GM06990 (cell line): ENCODE data around the gene KRT15.

ENCODE experiments used
- DNase-seq: peaks from one replicate; pipeline ENCODE4 v3.0.0-alpha.2; 2011; ENCODE audit not compliant: insufficient read length; ENCODE audit errors: extremely low read depth
- H3K27me3 ChIP-seq: replicated peaks from 2 replicates; pipeline ENCODE4 v1.6.0; 2011; ENCODE audit warnings: low read length; ENCODE audit not compliant: control insufficient read depth, insufficient read depth
- H3K36me3 ChIP-seq: 2 replicates; pipeline ENCODE4 v1.5.1; 2011; ENCODE audit warnings: low read length; ENCODE audit not compliant: control insufficient read depth, insufficient read depth
- H3K4me3 ChIP-seq: replicated peaks from 2 replicates; pipeline ENCODE4 v1.5.1; 2011; ENCODE audit warnings: low read depth, mild to moderate bottlenecking, control low read depth, low read length
- CTCF ChIP-seq: IDR thresholded peaks from 2 replicates; pipeline ENCODE4 v1.5.1; 2011; ENCODE audit warnings: low read length, control low read depth, mild to moderate bottlenecking, inconsistent platforms; ENCODE audit not compliant: insufficient read depth, poor library complexity, severe bottlenecking

Gene KRT15

GRCh38 chr17:41505007-41505808 lies 13.5 kb downstream of the KRT15 start, which contains the start of gene KRT13:
KRT13 (minus strand) TSS chr17:41505612; CDS start chr17:41505550, 62 bp downstream.
- H3K4me3 ChIP-seq: no peak within 1 kb of the TSS
- no peak for TF ChIP-seq CTCF

GRCh38 chr17:41504246-41504977 lies 14.3 kb downstream of the KRT15 start:
- Histone ChIP-seq H3K27me3 (no peaks in the 10 kb centered on the region; the same call in none of the 2 replicates), H3K4me3 (no peak overlapping the region), H3K36me3 (no peaks in the 10 kb centered on the region)
- TF ChIP-seq CTCF: no peak
- DNase-seq: no peak

More at GRCh38 chr17:41505007-41505808, 13.5 kb downstream of the KRT15 start, which contains the start of gene KRT13:
- Histone ChIP-seq H3K36me3 (no peaks in the 10 kb centered on the region), H3K27me3 (no peaks in the 10 kb centered on the region; the same call in none of the 2 replicates)
- DNase-seq: no peak

GRCh38 chr17:41503202-41503601 lies 15.5 kb downstream of the KRT15 start:
- H3K36me3 ChIP-seq: no peaks in the 10 kb centered on the region
- H3K4me3 ChIP-seq: no peak overlapping the region
- no peak for DNase-seq
- TF ChIP-seq CTCF: no peak
- no peaks in the 10 kb centered on the region; the same call in none of the 2 replicates for H3K27me3 ChIP-seq

- TF ChIP-seq CTCF: no peak
- DNase-seq: no peak
- no peaks in the 10 kb centered on the region for H3K36me3 ChIP-seq
- no peaks in the 10 kb centered on the region for H3K27me3 ChIP-seq
- H3K4me3 ChIP-seq: no peak overlapping the region
Measured at GRCh38 chr17:41500131-41500911, 18.4 kb downstream of the KRT15 start.

GRCh38 chr17:41499714-41500113 lies 19.0 kb downstream of the KRT15 start:
- Histone ChIP-seq H3K4me3 (no peak overlapping the region), H3K27me3 (no peaks in the 10 kb centered on the region), H3K36me3 (no peaks in the 10 kb centered on the region)
- TF ChIP-seq CTCF: no peak
- DNase-seq: no peak
